OCI-M2 (cell line): ENCODE results near the gene TCERG1L.

Source experiments
- DNase-seq: peaks from one replicate; lab custom pipeline; 2025; ENCODE audit not compliant: unreplicated experiment; lab: John Stamatoyannopoulos, UW

TCERG1L gene

DNA sequence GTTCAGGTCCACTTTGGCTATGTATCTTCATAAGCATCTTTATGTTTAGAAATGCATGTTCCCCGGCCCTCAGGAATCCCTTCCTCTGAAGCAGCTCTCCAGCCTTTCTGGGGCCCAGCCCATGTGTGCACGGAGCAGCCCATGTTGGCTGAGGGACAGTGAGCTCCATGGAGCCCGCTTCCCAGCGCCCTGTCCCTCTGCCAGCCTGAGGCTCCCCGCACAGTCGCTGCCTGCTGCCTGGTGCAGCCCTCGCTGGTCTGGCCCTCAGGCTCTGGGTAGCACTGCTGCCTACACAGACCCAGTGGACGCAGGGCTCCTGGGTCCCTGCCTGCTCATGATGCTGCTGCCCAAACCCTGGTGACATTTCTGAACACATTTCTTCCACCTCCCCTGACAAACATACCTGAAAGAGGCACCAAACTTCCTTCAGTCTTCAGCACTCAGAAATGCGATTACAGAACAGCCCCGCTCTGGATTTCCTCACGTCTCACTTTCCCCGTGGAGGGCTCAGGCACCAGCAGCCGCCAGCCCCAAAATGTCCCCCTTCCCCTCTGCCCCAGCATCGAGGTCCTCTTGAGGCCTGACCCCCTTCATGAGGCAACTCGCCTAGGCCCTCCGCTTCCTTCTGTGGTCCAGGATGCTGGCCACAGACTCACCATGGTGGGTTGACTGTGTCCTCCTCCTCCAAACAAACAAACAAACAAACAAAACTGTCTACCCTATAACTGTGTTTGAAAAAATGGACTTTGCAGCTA, 5.0 kb upstream of the TCERG1L start:
- DNase-seq, result no peak

DNA sequence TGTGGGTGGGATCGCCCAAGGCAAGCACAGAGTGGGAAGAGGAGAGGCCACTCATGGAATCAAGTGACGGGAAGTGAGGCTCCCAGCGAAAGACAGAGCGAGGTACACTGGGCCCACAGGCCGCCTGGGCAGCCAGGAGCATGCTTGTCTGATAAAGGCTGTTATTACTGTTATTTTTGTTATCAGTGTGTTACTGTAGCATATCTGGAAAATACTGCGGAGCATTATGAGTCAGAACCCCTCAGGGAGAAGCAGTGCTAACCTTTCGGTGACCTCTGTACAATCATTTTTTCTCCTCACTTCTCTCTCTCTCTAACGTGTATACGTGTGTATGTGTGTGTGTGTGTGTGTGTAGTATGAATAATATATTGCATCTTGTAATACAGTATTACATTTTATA, 3.8 kb upstream of the TCERG1L start:
- no peak for DNase-seq

DNA sequence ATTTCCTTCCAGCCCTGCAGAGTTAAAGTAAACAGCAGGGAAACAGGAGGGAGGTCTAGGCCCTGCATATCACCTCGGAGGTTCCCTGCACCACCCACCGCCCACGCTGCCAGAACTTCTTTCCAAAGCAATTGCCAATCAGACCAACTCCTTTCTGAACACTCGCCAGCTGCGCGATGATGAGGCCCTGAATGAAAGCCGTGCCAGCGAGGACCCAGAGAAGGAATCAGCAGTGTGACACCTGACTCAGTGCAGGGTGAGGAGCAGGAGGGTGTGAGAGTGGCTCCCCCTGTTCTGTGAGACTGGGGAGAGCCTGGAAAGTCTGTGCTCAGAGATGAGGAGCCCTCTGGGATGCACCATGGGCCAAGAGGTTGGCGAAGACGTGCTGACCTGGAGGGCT, 3.3 kb upstream of the TCERG1L start:
- DNase-seq, result no peak

DNA sequence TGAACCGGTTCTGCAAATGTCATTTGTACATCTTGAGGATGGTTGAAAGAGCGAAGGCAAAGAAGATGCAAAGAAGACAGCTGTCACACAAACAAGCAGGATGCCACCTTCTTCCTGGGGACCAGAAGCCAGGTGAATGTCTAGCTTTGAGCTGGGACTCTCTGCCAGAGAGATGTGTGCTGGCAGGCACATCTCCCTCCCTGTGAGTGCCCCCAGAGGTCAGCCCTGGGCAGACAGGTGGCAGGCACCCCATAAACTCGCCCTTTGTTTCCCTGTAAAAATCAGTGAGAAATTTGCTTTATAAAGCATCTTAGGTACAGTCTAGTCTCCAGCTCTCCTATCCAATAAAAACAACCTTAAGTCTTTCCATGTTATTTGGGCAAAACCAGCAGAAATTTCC, 2.6 kb upstream of the TCERG1L start:
- no peak for DNase-seq

DNA sequence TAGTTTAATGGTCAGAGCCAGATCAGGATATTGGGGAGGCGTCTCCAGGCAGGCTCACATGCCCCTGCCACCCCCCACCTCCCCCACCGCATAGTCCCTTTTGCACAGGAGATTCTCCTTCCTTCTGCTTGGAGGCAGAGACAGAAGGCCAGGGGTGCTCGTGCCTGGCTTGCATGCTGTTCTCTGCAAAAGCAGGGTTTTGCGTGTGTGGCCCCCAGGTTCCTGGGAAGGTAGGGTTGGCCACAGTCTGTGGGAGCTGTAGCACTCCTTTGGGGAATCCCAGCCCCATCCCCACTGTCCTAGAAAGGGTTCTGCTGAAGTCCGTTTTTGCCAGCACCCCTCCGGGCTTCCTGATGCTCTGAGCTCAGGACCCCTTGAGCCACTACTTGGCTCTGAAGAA, 1.9 kb upstream of the TCERG1L start:
- no peak for DNase-seq

DNA sequence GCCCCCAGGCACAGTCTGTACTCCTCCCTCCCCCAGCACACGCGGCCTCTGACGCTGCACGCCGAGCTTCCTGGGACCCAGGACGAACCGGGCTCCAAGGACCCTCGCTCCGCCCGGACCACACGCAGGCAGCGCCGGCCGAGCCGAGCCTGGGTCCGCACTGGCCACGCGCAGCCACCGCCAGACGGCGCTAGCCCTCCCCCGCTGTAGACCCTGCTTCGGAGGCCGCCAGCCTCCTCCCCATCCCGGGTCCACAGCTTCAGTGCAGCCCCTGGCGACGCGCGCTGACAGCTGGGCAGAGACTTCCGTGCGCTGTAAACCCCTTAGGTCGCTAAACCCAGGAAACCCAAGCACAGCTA, 936 bp upstream of the TCERG1L start:
- DNase-seq, result no peak

DNA sequence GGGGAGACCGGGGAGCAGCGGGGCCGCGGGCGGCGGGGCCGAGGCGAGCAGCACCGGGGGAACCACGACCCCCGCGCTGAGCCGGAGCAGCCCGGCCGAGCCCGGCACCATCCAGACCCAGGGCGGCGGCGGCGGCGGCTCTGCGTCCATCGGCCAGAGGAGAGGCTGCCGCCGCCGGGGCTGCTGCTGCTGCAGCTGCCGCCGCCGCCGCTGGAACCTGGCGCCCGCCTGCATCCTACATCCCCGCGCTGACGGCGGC, 190 bp downstream of the TCERG1L start:
- DNase-seq, result no peak

DNA sequence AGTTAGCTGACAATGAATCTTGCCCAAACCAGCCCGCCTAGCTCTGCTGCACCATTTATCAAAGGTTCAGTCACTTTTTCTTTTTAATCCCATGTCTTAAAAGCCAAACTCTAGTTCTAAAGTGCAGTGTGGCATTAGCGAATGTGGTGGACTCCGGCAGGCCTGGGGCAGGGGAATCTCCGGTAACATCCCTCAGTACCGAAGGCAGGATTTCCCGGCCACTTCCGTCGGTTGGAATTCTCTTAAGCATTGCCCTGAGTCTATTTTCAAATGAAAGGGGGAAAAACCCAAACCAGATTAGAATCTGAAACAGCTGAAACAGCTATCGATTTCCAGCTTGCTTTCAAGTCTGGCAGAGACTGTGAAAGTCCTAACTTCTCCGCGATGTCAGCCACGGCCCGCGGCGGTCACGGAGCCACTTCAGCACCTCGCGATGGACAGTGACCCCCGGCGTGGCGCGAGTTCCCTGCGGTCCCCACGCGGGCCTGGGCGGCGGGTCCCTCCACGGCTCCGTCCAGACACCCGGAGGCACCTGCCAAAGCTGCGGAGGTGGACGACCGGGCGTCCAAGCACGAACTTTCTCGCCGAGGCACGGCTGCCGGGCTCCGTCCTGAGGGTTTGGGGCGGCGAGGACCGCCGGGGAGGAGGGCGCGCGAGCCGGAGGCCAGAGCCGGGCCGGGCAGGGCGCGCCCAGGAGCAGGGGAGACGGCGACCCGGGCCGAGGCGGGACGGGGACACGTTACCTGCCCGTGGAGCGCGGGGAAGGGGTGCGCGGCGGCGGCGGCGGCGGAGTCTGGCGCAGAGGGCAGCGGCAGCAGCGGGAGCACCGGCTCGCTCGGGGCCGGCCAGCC, 745 bp downstream of the TCERG1L start:
- DNase-seq, result no peak

DNA sequence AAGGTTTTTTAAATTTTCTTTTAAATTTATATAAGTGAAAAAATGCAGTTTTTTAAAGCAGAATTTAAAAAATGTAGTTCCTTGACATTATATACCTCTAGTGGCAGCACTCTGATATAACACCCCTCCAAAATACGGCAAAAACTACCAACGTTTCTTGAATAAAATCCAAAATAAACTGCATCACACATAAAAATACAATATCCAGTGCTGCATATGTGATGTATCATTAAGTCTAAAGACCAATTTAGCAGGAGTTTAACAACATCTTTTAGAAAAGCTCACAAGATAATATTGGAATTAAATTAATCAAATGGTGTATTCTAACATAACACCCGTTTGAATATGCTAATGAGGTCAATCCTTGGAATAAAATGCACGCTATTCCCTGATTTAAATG, 1.4 kb downstream of the TCERG1L start:
- DNase-seq, result no peak

DNA sequence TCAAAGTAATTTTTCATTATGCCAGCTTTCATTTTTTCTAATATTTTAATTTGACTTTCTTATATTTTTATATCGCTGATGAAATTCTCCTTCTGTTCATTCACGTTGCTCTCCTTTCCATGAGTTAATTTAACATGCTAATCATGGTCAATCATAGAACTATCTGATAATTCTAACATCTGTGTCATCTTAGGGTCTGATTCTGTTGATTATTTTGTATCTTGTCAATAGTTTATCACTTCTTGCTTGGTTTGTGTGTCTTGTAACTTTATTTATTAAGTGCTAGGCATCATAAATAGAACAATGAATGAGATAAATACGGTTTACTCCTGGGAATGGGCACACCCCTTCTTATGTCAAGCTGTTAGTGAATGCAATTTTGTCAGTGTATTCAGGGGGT, 11.0 kb downstream of the TCERG1L start:
- no peak for DNase-seq

DNA sequence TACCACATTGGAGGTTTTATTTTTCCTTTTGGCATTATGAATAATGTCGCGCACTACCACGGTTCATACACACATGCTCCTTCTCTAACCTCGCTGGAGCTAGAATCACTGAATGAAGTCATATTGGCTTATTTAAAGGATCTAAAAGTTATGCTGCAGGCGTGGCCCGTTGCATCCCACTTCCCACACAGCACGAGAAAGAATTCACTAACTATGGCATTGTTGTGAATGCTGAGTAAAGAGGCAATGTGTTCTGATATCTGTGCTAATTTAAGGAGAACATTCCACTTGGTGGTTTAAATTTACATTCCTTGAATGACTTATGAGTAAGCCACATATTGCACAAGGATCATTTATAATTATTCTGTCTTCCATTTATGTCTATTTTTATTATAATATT, 20.7 kb downstream of the TCERG1L start:
- DNase-seq, result no peak

DNA sequence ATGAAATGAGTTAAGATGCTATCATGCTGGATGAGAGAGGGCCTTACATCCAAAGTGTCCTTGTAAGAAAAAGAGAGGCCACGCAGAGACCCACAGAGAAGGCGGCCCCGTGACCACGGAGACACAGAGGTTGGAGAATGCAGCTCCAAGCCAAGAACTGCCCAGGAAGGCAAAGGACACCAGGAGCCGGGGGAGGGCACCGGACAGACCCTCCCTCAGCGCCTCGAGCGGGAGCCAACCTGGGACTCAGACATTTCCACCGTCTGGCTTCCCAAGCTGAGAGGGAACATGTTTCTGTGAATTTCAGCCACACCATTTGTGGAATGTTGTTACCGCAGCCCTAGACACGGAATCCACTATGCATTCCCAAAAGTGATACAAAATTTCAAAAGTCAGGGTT, 22.9 kb downstream of the TCERG1L start:
- DNase-seq, result no peak

DNA sequence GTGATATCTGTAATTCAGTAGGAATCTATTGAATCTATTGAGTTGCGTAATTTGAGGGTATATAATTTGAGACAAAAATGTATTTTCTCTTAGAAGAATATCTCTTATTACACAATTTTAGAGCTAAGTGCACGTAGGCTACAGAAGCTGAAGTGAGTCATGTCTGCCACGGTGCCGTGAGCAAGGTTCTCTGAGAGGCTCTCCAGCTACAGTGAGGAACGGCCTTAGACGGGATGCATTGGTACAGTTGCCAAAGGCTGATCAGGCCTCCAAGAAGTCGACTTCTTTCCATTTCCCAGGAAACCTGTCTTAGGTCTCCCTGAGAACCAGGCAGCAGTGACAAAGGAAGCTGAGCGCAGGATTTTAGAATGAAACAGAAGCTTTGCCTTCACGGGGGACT, 28.6 kb downstream of the TCERG1L start:
- DNase-seq, result no peak

DNA sequence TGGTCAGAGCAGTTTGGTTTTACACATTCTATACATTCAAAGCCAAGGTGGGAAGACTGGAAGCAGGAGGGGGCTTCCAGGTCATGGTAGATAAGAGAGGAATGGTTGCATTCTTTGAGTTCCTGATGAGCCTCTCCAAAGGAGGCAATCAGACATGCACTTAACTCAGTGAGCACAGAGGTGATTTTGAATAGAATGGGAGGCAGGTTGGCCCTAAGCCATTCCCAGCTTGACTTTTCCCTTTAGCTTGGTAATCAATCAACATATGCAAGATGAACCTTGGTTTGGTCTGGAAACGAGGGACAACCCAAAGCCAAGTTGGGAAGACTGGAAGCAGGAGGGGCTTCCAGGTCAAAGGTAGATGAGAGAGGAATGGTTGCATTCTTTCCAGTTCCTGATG, 31.4 kb downstream of the TCERG1L start:
- no peak for DNase-seq

DNA sequence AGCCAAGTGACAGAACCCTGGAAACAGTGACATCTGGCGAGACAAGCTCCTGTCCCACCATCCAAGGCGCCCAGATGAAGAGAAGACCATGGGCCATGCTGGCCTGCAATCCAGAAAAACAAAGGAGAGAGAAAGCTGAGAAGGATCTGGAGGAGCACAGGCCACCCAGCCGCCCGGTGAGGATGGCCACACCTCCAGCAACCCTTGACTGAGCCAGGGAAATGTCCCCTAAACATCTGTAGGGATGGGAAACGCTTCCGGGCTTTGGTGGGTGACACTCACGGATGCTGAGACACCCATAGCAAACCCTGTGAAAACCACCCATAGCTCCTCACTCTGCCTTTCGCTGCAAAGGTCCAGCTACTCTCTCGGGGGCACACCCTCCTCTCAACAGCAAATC, 32.0 kb downstream of the TCERG1L start:
- DNase-seq, result no peak

DNA sequence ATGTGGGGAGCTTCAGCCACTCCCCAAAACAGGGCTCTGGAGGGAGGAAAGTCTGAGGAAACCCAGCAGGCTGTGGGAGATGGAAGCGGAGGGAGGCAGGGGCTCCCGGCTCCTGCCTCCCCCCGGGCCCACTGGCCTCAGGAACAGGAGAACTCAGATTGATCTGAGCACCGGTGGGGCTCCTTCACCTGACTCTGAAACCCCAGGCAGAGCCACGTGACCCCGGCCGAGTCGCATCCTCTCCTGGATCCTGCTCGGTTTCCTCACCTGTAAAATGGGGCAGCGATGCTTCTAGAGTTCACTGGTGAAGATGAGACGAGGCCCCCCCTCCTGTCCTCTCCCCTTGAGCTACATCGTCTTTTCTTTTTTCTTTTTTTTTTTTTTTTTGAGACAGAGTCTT, 33.6 kb downstream of the TCERG1L start:
- DNase-seq, result no peak

DNA sequence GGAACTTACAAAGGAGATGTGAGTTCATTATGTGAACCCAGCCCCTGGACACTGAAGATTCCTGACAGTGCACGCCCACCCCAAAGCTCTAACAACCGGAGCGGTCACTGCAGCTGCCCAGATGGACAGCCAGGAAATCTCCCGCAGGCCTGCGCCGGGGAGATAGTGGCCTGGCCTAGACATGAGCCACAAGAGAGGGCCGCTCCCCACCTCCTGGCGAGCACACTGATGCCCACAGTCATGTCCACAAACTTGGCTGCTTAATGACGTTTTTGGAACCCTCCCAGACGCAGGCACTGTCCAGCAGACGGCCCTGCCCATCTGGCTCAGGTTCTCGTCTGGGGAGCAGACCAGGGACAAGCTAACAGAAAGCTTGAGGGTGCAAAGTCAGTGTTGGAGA, 34.2 kb downstream of the TCERG1L start:
- no peak for DNase-seq

DNA sequence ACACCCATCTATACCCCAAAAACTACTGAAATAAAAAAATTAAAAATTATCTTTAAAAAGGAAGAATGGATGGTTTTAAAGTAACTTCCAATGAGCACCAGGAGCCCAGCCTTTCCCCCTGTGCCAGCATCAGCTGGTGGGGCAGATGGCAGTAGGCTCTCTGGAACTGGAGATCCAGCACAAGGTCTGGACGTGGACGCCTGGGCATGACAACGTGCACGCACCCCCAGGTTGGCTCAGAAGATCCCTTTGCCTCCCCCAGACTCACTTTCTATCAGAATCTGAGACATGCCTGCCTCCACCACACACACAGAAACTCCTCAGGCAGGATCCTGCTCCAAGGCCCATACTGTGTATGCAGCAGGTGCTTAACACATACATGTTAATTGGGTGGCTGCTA, 35.8 kb downstream of the TCERG1L start:
- DNase-seq, result no peak

DNA sequence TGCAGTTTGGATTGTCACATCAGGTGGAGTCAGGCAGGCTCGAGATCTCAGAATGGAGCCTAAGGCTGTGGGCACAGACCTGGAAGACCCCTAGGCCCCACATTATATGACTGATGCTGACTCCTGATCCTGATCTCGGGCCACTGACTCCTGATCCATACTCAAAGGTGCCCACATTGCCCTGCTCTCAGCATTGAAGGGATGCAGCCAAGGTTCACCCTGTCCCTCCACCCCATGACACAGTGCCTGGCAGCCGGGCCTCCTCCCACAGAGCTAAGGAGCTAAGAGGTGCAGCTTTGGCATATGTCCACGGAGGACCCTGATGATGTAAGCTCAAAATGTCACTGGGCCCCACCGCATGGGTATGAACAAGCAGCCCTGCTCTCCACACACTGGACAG, 36.6 kb downstream of the TCERG1L start:
- no peak for DNase-seq

DNA sequence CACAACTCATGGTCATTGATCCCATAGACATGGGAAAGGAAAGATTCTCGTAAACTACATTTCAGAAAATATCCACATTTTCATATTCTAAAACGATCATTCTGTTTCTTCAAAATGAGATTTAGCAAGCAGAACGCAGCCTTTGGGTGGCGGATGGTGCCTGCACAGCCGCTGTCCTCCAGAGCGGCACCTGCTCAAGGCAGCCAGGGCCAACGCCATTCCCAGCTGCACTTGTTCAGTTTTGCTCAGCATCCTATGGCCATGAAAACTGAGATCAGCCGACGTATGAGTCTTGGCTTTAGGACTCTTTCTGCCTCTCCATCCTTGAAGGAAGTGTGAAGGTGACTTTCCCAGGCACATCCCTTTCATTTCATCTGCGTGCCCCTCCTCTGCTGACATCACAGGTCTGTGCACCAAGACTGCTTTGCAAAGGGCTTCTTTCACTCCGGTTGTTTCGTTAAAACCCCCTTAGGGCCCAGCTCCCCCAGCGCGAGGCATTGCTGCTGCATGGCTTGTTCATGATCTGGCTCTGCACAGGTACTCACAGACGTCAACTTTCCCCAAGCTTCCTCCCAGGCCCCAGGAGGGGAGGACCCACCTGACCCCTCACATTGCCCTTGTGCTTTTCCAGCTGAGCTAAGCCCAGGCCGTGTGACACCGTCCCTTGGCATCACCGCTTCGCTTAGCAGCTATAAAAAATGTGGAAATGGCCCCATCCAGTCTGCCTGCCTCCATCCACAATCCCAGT, 37.2 kb downstream of the TCERG1L start:
- no peak for DNase-seq

DNA sequence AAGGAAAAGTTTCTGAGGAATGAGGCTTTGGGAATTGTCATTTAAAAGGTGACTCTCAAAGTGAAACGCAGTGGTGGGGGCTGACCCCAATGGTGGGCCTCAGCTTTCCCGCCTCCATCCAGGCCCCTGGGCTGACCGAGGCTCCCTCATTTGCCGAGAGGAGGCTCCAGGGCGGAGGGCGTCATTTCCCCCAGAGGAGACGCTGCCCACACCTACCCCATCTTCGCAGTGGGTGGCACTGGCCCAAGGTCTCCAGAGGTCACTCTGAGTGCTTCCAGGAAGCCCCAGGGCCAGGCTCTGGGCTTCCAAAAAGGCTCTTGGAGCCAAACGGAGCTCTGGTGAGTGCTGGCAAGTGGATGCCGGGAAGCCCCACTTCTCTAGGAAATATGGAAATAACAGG, 38.0 kb downstream of the TCERG1L start:
- DNase-seq, result no peak

DNA sequence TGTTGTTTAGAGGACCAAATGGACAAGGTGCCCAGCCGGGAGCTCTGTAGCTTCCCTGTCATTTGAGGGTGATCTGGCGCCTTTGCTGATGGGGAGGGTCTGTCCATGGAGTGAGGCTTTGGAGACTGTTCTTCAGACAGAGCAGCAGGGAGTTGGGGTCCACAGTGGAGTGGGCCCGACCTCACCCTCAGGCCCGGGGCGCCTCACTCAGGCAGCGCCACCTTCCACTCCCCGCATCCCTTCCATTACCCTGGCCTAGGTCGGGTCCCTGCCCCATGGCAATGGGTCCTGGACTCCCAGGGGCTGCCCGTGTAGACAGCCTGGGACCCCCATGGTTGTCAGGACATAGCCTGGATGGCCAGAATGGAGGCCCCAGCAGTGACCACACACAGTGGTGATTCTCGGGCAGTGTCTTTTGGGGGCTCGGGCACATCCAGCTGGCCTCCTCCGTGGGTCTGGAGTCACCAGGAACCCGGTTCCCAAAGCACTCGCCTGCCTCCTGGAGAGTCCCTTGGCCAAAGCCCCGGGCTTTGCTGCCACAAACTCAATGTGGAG, 38.5 kb downstream of the TCERG1L start:
- no peak for DNase-seq
